Effector memory CD4-positive, alpha-beta T cell (primary cell): ENCODE results near the gene MPG.

Experiments used
- DNase-seq, 3 donors: peaks; one replicate each; pipeline ENCODE4 v3.0.0-alpha.2; 2020
- H3K27ac ChIP-seq: 2 replicates; pipeline ENCODE4 v1.7.0; 2013; ENCODE audit warnings: mild to moderate bottlenecking, low read length, moderate library complexity; ENCODE audit not compliant: insufficient read depth, poor library complexity, severe bottlenecking
- H3K27me3 ChIP-seq: replicated peaks from 2 replicates; pipeline ENCODE4 v1.7.0; 2013; ENCODE audit warnings: mild to moderate bottlenecking, low read length; ENCODE audit not compliant: insufficient read depth, control insufficient read depth, poor library complexity, severe bottlenecking
- H3K36me3 ChIP-seq: 2 replicates; pipeline ENCODE4 v1.7.0; 2013; ENCODE audit warnings: mild to moderate bottlenecking, low read length, moderate library complexity; ENCODE audit not compliant: control insufficient read depth, insufficient read depth
- H3K4me1 ChIP-seq: 2 replicates; pipeline ENCODE4 v1.7.0; 2013; ENCODE audit warnings: low read length, mild to moderate bottlenecking; ENCODE audit not compliant: control insufficient read depth, insufficient read depth, poor library complexity, severe bottlenecking
- H3K4me3 ChIP-seq: 2 replicates; pipeline ENCODE4 v1.7.0; 2013; ENCODE audit warnings: low read length, low read depth, mild to moderate bottlenecking; ENCODE audit not compliant: insufficient read depth, poor library complexity, severe bottlenecking
- H3K9me3 ChIP-seq: 2 replicates; pipeline ENCODE4 v1.7.0; 2013; ENCODE audit warnings: mild to moderate bottlenecking, low read length, moderate library complexity; ENCODE audit not compliant: control insufficient read depth

MPG gene

GRCh38 chr16:96935-97381 is 18.9 kb downstream of the MPG start:
- Histone ChIP-seq H3K4me3 (no peak overlapping the region), H3K36me3 (no peaks in the 10 kb centered on the region), H3K27ac (no peak overlapping the region), H3K4me1 (no peaks in the 10 kb centered on the region), H3K27me3 (no peaks in the 10 kb centered on the region), H3K9me3 (no peaks in the 10 kb centered on the region)
- DNase-seq, result peak; percentile 79 to 83 (median 82)

GRCh38 chr16:97822-98221 is 19.8 kb downstream of the MPG start:
- no peaks in the 10 kb centered on the region for H3K27me3 ChIP-seq
- no peak for DNase-seq
- no peaks in the 10 kb centered on the region for H3K9me3 ChIP-seq
- no peak overlapping the region for H3K27ac ChIP-seq
- no peaks in the 10 kb centered on the region for H3K36me3 ChIP-seq
- no peak overlapping the region for H3K4me3 ChIP-seq
- H3K4me1 ChIP-seq, result no peaks in the 10 kb centered on the region

GRCh38 chr16:100989-101388 is 23.0 kb downstream of the MPG start:
- H3K4me1 ChIP-seq, result no peaks in the 10 kb centered on the region
- peaks cover 5% of the 10 kb centered on the region for H3K36me3 ChIP-seq
- no peaks in the 10 kb centered on the region for H3K27me3 ChIP-seq
- no peak overlapping the region for H3K27ac ChIP-seq
- H3K4me3 ChIP-seq, result no peak overlapping the region
- no peaks in the 10 kb centered on the region for H3K9me3 ChIP-seq
- DNase-seq, result no peak

- Histone ChIP-seq H3K27me3 (no peaks in the 10 kb centered on the region), H3K36me3 (peaks cover 5% of the 10 kb centered on the region), H3K4me3 (no peak overlapping the region), H3K4me1 (no peaks in the 10 kb centered on the region), H3K27ac (no peak overlapping the region), H3K9me3 (no peaks in the 10 kb centered on the region)
- DNase-seq, result no peak
Measured at GRCh38 chr16:101586-101985, 23.6 kb downstream of the MPG start.

DNA sequence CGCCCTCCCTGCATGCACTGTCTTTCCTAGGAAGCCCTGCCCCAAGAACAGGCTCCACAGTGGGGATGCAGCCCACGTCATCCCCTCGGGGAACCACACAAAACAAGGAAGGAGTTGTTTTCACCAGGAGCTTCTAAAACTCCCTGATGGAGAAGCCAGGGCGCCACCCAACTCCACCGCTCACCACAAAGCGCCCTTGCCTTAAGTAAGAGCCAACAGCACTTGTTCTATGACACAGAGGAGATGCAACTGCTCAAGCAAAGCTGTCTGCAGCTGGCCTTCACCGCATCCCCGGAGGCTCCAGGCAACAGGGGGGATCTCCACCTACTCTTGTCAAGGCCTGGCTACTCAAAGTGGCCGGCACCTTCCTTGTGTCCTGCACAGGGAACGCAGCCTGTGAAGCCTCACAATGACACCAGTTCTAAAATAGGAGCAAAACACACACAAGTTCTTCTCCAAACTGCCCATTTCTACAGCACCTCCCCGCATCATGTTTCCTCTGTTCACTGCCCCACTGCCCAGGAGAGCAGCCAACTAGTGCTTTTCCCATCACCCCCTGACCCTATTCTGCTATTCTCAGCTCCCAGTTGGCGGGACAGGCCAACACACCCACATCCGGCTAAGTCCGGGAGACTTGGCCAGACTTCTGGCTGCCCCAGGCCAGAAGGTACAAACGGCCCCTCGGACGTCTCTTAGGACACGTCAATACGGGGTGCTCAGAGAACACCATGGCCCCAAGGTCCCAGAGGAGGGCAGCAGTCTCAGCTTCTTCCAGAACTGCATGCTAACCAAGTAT is 24.2 kb downstream of the MPG start:
- Histone ChIP-seq H3K27ac (no peak overlapping the region), H3K4me1 (no peaks in the 10 kb centered on the region), H3K9me3 (no peaks in the 10 kb centered on the region), H3K4me3 (no peak overlapping the region), H3K36me3 (peaks cover 5% of the 10 kb centered on the region), H3K27me3 (no peaks in the 10 kb centered on the region)
- DNase-seq, result no peak

GRCh38 chr16:104355-104754 is 26.3 kb downstream of the MPG start:
- peaks cover 5% of the 10 kb centered on the region for H3K36me3 ChIP-seq
- DNase-seq, result no peak
- H3K27ac ChIP-seq, result no peak overlapping the region
- no peaks in the 10 kb centered on the region for H3K4me1 ChIP-seq
- no peak overlapping the region for H3K4me3 ChIP-seq
- no peaks in the 10 kb centered on the region for H3K9me3 ChIP-seq
- no peaks in the 10 kb centered on the region for H3K27me3 ChIP-seq

- H3K27ac ChIP-seq, result no peak overlapping the region
- H3K4me1 ChIP-seq, result no peaks in the 10 kb centered on the region
- no peaks in the 10 kb centered on the region for H3K27me3 ChIP-seq
- no peak for DNase-seq
- peaks cover 5% of the 10 kb centered on the region for H3K36me3 ChIP-seq
- H3K4me3 ChIP-seq, result no peak overlapping the region
- H3K9me3 ChIP-seq, result no peaks in the 10 kb centered on the region
Measured at GRCh38 chr16:104928-105327, 26.9 kb downstream of the MPG start.

DNA sequence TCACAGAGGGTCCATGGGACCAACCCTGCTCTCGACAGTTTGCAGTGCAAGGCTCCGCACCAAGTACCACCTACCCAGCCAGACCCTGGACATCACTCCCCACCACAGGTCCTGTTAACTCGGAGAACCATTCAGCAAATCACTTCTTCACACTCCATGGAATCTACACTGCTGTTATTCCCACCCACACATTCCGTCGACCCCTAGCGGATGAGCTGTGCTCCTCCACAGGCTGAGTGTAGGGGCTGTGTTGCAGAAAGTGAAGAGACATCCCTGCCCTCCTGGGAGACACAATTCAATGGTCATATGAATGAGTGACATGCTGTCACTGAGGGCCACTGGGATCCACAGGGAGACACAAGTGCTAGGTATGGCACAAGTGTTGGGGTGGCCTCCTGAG is 27.5 kb downstream of the MPG start:
- peaks cover 8% of the 10 kb centered on the region for H3K36me3 ChIP-seq

DNA sequence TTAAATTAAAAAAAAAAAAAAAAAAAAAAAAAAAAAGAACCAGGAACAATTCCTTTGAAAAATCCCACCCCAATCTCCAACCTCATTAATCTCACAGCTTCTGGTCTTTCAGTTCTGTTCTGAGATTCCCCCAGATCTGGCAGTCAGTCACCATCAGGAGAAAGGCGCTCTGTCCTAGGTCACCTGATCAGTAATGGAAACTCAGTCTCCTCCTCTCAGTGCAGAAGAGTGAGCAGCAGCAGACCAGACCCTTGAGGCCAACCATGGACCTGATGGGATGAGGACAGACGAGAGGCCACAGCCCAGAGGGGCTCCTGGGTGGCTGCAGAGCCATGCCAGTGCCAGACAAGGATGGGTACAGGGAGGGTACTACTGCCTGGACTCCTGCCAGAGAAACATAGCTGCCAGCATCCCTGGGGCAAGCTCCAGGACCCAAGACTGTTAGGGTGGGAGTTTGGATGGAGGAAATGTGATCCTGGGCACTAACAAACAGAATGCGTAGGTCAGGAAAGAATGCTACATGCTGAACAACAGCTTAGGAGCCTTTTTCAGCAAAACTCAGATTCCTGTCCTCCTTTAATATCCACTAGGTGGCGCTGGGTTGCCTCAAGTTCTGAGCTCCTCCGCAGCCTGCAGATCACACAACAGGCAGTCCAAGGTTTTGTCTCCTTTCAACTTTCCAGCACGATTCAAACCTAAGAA is 28.7 kb downstream of the MPG start:
- no peaks in the 10 kb centered on the region for H3K27me3 ChIP-seq
- H3K4me3 ChIP-seq, result no peak overlapping the region
- H3K36me3 ChIP-seq, result peaks cover 13% of the 10 kb centered on the region
- no peak overlapping the region for H3K27ac ChIP-seq
- no peaks in the 10 kb centered on the region for H3K9me3 ChIP-seq
- no peaks in the 10 kb centered on the region for H3K4me1 ChIP-seq
- DNase-seq, result peak; percentile 5 to 34 (median 20)

More for the DNA sequence above, 27.5 kb downstream of the MPG start:
- no peak overlapping the region for H3K4me3 ChIP-seq
- no peaks in the 10 kb centered on the region for H3K27me3 ChIP-seq
- H3K9me3 ChIP-seq, result no peaks in the 10 kb centered on the region
- DNase-seq, result no peak
- H3K4me1 ChIP-seq, result no peaks in the 10 kb centered on the region
- no peak overlapping the region for H3K27ac ChIP-seq

GRCh38 chr16:112153-112840 is 34.3 kb downstream of the MPG start:
- H3K27me3 ChIP-seq, result no peaks in the 10 kb centered on the region
- H3K9me3 ChIP-seq, result no peaks in the 10 kb centered on the region
- no peak overlapping the region for H3K4me3 ChIP-seq
- DNase-seq, result no peak
- H3K36me3 ChIP-seq, result peaks cover 17% of the 10 kb centered on the region
- H3K4me1 ChIP-seq, result no peaks in the 10 kb centered on the region
- no peak overlapping the region for H3K27ac ChIP-seq
